Upper lobe of left lung (tissue), 6 donors: ENCODE measurements around the gene ZNF484. TPM values are rescaled to one million over a fixed set of nuclear protein-coding genes. Genes with fewer than 3 reads are reported as not detected.

ENCODE experiments used
- ATAC-seq, 2 donors: fragments of 200-7000 bp; cut with Tn5 transposase; one replicate each; pipeline ENCODE4 v1.9.1; 2022; ENCODE audit warnings: mild to moderate bottlenecking in 2 of 2, moderate library complexity in 2 of 2; ENCODE audit not compliant: low FRiP score in 2 of 2
- DNase-seq, 2 donors: peaks; one replicate each; pipeline ENCODE4 v3.0.0-alpha.2; 2019 to 2020
- H3K27ac ChIP-seq, 4 donors: fragments of 200-600 bp; sonication (generic); one replicate each; pipeline ENCODE4 v1.5.1; 2016 to 2019
- H3K27me3 ChIP-seq, 4 donors: fragments of 200-600 bp; sonication (generic); one replicate each; pipeline ENCODE4 v1.5.1; 2017 to 2019
- H3K36me3 ChIP-seq, 4 donors: fragments of 200-600 bp; sonication (generic); one replicate each; pipeline ENCODE4 v1.5.1; 2016 to 2019
- H3K4me1 ChIP-seq, 4 donors: fragments of 200-600 bp; sonication (generic); one replicate each; pipeline ENCODE4 v1.5.1; 2018 to 2019
- H3K4me3 ChIP-seq, 4 donors: fragments of 200-600 bp; sonication (generic); one replicate each; pipeline ENCODE4 v1.5.1; 2017 to 2019; ENCODE audit warnings: mild to moderate bottlenecking in 2 of 4, moderate library complexity in 1 of 4
- H3K9me3 ChIP-seq, 4 donors: fragments of 200-600 bp; sonication (generic); one replicate each; pipeline ENCODE4 v1.5.1; 2018 to 2019
- EP300 ChIP-seq, 4 donors: sonication (generic); formaldehyde crosslinking; IDR thresholded peaks; one replicate each; pipeline ENCODE4 v1.5.1; 2017; ENCODE audit warnings: antibody characterized with exemption in 4 of 4, control low read depth in 2 of 4
- POLR2A ChIP-seq, 4 donors: fragments of 450-650 bp; IDR thresholded peaks; one replicate each; pipeline ENCODE4 v1.5.1; 2016 to 2017; ENCODE audit warnings: antibody characterized with exemption in 4 of 4, mild to moderate bottlenecking in 2 of 4
- POLR2AphosphoS5 ChIP-seq, 2 donors: sonication (generic); formaldehyde crosslinking; IDR thresholded peaks; one replicate each; pipeline ENCODE4 v1.5.1; 2017; ENCODE audit warnings: antibody characterized with exemption in 2 of 2
- WGBS, 2 donors: methylation state at CpG; one replicate each; pipeline ENCODE4 v1.1.5; 2017 to 2018; 5-methylcytosine and 5-hydroxymethylcytosine counted together
- total RNA-seq, 6 donors: library from RNA; depleted of rRNA in 4 of 6; stranded (reverse); fragments of >200 nt in 4 of 6; gene quantifications; one replicate each; pipeline versions ENCODE4 v1.1.0 to v1.2.1, GENCODE V29; 2016 to 2021
- TF ChIP-seq, protein P1 (sequence below), 6 experiments: fragments of 450-650 bp in 4 of 6; fragments of 200-600 bp in 2 of 6; sonication (generic) in 2 of 6; IDR thresholded peaks; one replicate each; pipeline ENCODE4 v1.5.1; 2016 to 2019; ENCODE audit warnings: antibody characterized with exemption in 6 of 6
- donor health status: DM: no; HTN: no; CAD: no; lungs with moderate emphysema.
- donor health status: DM: no; HTN: yes; CAD: no; lungs with severe emphysema.

Gene ZNF484
- total RNA-seq, 6 donors from 2014 or later: 5.4 to 15.4 (median 8.9) TPM

DNA sequence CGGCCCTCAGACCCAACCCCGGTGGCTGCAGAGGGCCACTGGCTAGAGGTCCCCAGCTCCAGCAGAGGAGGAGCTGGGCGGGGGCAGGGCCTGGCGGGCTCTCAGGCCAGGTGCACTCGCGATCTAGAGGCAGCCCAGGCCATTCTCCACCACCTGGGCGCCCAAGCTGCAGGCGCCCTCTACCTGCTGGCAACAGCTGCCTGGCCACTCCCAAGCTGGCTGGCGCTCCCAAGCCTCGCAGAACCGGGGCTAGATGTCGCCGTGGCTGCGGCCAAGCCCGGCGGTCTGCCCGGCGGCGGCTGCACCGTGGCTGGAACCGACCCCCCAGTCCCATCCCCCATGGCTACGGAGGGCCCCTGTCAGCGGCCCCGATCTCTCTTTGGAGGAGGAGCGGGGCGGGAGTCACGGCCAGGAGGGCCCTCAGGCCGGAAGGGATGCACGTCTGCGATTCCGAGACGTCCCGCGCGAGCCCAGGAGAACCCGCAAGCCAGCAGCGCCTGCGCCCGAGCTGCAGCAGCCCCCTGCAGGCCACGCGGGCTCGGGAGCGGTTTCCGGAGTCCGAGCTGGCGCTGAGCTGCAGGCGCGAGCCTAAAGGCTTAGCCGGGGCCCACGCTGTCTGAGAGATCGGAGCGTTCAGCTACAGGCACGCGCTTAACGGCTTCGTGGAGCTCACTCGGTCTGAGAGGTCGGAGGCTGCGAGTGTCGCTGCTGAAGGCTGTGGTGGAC lies 68.9 kb downstream of the ZNF484 start:
- Histone ChIP-seq H3K36me3 (no peaks in the 10 kb centered on the region), H3K4me1 (peaks cover 24 to 34% (median 29%) of the 10 kb centered on the region in 4 donors), H3K27ac (no peak overlapping the region), H3K9me3 (no peaks in the 10 kb centered on the region), H3K4me3 (peak overlapping the region in 2 of 4 donors; percentile 31 to 33), H3K27me3 (peaks cover 2 to 47% (median 38%) of the 10 kb centered on the region in 4 donors)
- ATAC-seq (peak; percentile 80 to 90), DNase-seq (peak; percentile 67 to 93)
- WGBS, 2 donors: 0 to 3% methylated on average over 18 to 27 of the region's 60 CpGs
- TF ChIP-seq POLR2AphosphoS5 (IDR thresholded peaks at IDR 0.05) (peak in 1 of 2 donors; percentile 7), EP300 (IDR thresholded peaks at IDR 0.05) (no peak), POLR2A (IDR thresholded peaks at IDR 0.05) (no peak)
- TF ChIP-seq, protein P1, sequence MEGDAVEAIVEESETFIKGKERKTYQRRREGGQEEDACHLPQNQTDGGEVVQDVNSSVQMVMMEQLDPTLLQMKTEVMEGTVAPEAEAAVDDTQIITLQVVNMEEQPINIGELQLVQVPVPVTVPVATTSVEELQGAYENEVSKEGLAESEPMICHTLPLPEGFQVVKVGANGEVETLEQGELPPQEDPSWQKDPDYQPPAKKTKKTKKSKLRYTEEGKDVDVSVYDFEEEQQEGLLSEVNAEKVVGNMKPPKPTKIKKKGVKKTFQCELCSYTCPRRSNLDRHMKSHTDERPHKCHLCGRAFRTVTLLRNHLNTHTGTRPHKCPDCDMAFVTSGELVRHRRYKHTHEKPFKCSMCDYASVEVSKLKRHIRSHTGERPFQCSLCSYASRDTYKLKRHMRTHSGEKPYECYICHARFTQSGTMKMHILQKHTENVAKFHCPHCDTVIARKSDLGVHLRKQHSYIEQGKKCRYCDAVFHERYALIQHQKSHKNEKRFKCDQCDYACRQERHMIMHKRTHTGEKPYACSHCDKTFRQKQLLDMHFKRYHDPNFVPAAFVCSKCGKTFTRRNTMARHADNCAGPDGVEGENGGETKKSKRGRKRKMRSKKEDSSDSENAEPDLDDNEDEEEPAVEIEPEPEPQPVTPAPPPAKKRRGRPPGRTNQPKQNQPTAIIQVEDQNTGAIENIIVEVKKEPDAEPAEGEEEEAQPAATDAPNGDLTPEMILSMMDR (IDR thresholded peaks at IDR 0.05): peak in 5 of 6 experiments; percentile 17 to 67 (median 31)

DNA sequence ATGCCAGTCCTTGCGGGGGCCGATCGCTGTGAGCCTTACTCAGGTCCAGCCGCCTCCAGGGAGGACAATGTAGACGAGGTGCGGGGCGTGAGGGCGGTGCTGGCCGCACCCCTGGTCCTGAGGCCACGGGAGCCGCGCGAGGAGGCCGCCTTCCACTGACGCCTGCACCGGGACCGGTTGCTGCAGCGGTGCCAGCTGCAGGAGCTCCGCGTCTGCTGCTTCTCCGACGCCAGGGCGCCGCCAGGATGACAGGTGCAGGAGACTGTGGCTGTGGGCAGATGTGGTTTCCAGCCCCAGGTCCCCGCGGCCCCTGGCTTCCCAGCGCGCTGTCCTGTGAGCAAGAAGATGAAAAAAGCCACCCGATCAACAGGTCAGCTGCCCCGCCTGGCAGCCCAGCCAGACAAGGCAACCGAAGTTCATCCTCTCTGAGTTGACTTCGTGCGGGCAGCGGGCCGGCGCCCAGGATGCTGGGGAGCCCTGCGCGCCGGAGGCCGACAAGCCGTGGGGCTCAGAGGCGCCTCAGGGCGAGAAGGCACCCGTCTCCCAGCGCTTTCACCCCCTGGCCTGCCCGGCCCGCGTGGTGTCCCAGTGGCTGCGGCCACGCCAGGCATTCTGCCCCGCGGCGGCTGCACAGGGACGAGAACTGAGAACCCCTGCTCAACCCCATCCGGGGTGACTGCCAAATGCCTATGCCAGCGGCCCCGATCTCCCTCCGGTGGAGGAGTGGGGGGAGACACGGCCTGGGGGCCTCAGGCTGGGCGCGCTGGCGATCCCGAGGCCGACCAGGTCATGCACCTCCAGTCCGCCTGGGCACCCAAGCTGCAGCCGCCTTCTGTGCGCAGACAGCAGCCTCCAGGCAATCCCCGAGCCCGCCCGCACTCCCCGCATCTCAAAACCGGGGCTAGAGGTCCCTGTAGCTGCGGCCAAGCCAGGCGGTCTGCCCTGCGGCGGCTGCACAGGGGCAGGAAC lies 69.8 kb downstream of the ZNF484 start:
- H3K9me3 ChIP-seq: no peaks in the 10 kb centered on the region
- no peak overlapping the region for H3K27ac ChIP-seq
- no peaks in the 10 kb centered on the region for H3K36me3 ChIP-seq
- peak overlapping the region in 2 of 4 donors; percentile 31 to 33 for H3K4me3 ChIP-seq
- peaks cover 2 to 47% (median 38%) of the 10 kb centered on the region in 4 donors for H3K27me3 ChIP-seq
- ATAC-seq (peak in 1 of 2 donors; percentile 8), DNase-seq (peak in 1 of 2 donors; percentile 86)
- 0 to 11% methylated on average over 1 to 28 of the region's 76 CpGs for WGBS, 2 donors
- H3K4me1 ChIP-seq: peaks cover 24 to 34% (median 29%) of the 10 kb centered on the region in 4 donors
- no peak for TF ChIP-seq EP300 (IDR thresholded peaks at IDR 0.05)
- no peak for TF ChIP-seq POLR2AphosphoS5 (IDR thresholded peaks at IDR 0.05)
- TF ChIP-seq, protein P1 (IDR thresholded peaks at IDR 0.05): no peak
- TF ChIP-seq POLR2A (IDR thresholded peaks at IDR 0.05): no peak

DNA sequence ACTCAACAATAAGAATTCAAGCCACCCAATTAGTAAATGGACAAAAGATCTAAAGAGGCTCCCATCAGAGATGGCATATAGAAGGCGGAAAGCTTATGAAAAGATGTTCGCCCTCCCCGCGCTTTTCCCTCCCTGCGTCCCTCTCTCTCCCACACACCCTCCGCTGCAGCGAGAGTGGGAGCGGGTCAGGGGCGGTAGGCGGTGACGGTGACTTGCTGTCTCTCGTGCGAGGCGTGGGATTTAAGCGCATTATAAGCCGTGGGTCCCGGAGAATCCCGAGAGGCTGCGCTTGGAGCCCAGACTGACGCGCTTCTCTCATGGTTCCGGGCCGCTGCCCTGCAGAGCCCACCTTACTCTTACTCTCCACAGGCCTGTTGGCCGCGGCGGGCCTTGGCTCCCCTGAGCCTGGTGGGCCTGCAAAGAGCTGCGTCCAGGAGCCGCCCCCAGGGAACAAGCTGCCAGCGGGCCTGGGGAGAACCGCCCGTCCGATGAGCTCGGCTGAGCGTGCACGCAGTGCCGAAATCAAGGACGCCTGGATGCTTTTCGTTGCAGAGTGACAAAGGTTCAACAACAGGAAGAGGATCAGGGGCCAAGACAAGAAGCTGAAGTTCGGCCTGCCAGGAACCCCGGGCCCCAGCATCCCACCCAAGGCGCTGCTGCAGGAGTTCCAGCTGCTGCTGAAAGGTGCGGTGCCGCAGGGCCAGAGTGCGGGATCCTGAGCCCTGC lies 70.6 kb downstream of the ZNF484 start:
- WGBS, 2 donors: 16 to 29% methylated on average over 22 to 43 of the region's 44 CpGs
- DNase-seq (peak in 1 of 2 donors; percentile 74), ATAC-seq (no peak)
- Histone ChIP-seq H3K4me3 (no peak overlapping the region), H3K27ac (no peak overlapping the region), H3K36me3 (no peaks in the 10 kb centered on the region), H3K4me1 (peaks cover 24 to 34% (median 29%) of the 10 kb centered on the region in 4 donors), H3K9me3 (no peaks in the 10 kb centered on the region), H3K27me3 (peaks cover 2 to 47% (median 36%) of the 10 kb centered on the region in 4 donors)
- TF ChIP-seq POLR2A (IDR thresholded peaks at IDR 0.05) (no peak), EP300 (IDR thresholded peaks at IDR 0.05) (no peak), POLR2AphosphoS5 (IDR thresholded peaks at IDR 0.05) (no peak)
- TF ChIP-seq, protein P1 (IDR thresholded peaks at IDR 0.05): no peak

DNA sequence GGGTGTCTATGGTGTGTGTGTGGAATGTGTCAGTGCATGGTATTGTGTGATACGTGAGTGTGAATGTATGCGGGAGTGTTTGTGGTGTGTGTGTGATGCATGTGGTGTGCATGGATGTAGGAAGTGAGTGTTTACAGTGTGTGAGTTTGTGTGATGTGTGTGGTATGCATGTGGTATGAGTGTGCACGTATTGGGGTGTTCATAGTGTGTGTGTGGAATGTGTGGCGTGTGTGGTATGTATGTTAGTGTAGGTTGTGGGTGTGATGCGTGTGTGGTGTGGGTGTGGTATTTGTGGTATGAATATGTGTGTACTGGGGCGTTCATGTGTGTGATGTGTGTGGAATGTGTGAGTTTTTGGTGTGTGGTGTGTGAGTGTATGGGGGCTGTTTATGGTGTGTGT lies 73.1 kb downstream of the ZNF484 start:
- DNase-seq (no peak), ATAC-seq (no peak)
- Histone ChIP-seq H3K27me3 (peaks cover 0 to 32% (median 29%) of the 10 kb centered on the region in 4 donors), H3K36me3 (no peaks in the 10 kb centered on the region), H3K4me1 (peaks cover 23 to 31% (median 26%) of the 10 kb centered on the region in 4 donors), H3K9me3 (no peaks in the 10 kb centered on the region), H3K4me3 (no peak overlapping the region), H3K27ac (no peak overlapping the region)
- no peak for TF ChIP-seq EP300 (IDR thresholded peaks at IDR 0.05)
- TF ChIP-seq, protein P1 (IDR thresholded peaks at IDR 0.05): no peak
- no peak for TF ChIP-seq POLR2AphosphoS5 (IDR thresholded peaks at IDR 0.05)
- no peak for TF ChIP-seq POLR2A (IDR thresholded peaks at IDR 0.05)
- WGBS, 2 donors: 78 to 86% methylated on average over 6 of the region's 6 CpGs
